NCI-H187 treated with DMSO at 0.1 percent for 48 hours (cell line): ENCODE results near the gene ZNF414.
"Not testable (repeated sequence)": the region's sequence is repeated elsewhere in the genome, so short reads cannot be mapped to it uniquely, and the experiment has no call there.

Source experiments
- DNase-seq: peaks from one replicate; lab custom pipeline; 2025; lab: John Stamatoyannopoulos, UW

The ZNF414 gene

DNA sequence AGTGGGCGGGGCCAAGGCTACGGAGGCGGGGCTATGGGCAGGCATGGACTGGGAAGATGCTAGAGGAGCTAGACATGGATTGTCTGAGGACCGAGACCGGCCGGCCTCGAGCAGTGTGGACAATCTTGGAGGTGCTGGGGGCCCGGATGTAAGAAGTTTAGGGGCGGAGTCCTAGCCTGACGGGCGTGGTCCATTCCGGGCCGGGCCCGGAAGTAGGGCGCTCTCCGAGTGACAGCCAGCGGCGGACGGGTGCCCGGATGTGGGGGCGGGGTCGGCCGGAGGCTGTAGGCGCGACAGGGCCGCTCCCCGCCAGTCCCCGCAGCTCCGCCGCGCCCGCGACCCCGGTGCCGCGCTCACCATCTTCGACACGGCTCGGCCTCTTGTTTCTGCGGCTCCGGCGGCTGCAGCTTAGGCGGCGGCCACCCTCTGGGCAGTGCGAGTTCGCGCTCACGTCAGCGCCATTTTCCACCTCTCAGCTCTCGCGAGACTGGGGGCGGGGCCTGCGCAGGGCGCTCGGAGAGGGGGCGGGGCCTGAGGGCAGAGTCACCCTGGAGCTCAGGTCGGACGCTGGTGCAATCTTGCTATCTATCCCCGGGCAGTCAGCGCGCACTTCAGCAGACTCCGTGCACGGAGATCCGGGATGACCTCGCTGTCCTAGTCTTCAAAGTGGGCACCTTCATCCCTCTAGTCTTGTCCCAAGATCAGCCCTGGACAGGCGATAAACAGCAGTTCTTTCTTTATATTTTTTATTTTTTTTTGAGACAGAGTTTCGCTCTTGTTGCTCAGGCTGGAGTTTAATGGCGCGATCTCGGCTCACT lies at the start of gene ZNF414:
TSS of gene ZNF414 (minus strand) at position 481 of the 818 bp plus-strand sequence. CDS start at position 360, 121 bp downstream.
- DNase-seq = peak; percentile 50

DNA sequence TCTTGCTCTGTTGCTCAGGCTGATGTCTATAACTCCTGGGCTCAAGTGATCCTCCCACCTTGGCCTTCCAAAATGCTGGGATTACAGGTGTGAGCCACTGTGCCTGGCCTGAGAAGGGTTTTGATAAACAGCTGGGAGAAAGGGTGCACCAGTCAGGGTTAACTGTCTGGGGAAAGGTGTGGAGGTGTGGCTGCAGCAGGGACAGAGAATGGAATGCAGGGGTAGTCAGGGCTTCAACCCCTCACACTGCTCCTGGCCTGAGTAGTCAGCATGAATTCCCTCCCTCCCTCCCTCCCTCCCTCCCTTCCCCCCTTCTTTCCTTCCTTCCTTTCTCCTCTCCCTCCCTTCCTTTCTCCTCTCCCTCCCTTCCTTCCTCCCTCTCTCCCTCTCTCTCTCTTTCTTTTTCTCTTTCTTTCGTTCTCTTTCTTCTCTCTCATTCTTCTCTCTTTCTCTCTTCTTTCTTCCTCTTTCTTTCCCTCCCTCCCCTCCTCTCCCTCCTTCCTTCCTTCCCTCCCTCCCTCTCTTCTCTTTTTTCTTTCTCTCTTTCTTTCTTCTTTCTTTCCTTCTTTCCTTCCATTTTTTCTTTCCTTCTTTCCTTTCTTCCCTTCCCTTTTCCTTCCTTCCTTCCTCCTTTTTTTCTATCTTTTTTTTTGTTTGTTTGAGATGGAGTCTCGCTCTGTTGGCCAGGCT lies 47.3 kb upstream of the ZNF414 start:
- no peak for DNase-seq

GRCh38 chr19:8558325-8558724 lies 44.4 kb upstream of the ZNF414 start:
- no peak for DNase-seq

GRCh38 chr19:8557642-8558238 lies 43.8 kb upstream of the ZNF414 start:
- DNase-seq = no peak

DNA sequence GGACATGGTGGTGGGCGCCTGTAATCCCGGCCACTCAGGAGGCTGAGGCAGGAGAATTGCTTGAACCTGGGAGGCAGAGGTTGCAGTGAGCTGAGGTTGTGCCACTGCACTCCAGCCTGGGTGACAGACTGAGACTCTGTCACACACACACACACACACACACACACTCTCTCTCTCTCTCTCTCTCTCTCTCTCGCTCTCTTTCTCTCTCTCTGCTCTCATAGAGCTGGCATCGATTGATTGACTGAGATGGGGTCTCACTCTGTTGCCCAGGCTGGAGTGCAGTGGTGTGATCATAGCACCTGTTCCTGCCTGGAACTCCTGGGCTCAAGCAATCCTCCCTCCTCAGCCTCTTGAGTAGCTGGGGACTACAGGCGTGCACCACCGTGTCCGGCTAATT lies 39.8 kb upstream of the ZNF414 start:
- DNase-seq = not testable (repeated sequence)

DNA sequence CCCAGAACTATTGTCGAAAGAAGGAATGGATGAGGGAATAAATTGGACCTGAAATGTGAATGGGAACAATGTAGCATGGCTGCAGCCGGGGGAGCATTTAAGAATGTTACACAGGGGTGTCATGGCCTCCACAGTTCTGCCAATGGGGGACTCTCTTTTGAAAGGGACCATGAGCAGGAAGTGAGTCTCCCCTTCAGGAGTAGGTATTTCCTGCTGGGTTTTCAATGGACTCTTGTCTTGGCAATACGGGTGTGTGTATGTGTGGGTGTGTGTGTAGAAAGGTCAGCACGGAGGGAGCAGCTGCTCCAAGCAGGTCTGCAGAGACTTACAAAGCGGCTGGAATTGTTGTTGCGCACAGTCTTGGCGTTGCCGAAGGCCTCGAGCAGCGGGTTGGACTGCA lies 38.8 kb upstream of the ZNF414 start:
- no peak for DNase-seq

- DNase-seq = no peak
These were observed 36.1 kb upstream of the ZNF414 start for GRCh38 chr19:8550070-8550469.

DNA sequence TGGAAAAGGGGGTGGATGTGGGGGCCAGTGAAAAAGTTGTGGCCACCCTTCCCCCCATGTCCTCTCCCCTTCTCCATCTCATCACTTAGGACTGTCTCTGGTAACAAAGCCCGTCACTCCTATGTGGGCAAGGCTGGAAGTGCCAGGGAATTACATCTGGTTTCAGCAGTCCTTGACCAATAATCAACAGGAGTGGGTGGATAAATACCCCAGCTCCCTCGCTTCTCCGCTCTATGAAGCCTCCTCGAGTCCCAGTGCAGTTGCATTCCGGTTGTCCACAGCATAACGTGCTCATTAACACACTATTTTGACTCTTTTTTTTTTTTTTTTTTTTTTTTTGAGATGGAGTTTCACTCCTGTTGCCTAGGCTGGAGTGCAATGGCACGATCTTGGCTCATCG lies 31.8 kb upstream of the ZNF414 start:
- no peak for DNase-seq

DNA sequence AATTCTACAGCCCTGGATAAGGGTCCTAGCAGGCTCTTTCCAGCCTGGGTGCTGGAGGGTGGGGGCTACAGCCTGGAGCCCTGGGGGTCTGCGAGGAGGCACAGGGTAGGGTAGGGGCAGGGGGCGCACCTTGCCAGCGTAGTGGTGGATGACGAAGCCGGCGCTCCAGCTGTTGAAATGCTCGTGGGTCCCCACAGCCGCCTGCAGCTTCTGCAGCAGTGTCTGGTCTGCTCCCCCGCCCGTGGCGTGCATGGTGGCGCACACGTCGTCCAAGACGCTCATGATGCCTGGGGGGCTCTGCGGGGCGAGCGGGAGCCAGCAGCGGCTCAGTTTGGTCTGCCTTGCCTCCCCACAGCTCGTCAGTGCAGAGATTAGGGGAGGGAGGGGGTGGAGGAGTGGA lies 30.2 kb upstream of the ZNF414 start:
- no peak for DNase-seq

GRCh38 chr19:8539621-8540149 lies 25.7 kb upstream of the ZNF414 start:
- no peak for DNase-seq

- DNase-seq = no peak
These were observed 23.1 kb upstream of the ZNF414 start for GRCh38 chr19:8537099-8537498.

DNA sequence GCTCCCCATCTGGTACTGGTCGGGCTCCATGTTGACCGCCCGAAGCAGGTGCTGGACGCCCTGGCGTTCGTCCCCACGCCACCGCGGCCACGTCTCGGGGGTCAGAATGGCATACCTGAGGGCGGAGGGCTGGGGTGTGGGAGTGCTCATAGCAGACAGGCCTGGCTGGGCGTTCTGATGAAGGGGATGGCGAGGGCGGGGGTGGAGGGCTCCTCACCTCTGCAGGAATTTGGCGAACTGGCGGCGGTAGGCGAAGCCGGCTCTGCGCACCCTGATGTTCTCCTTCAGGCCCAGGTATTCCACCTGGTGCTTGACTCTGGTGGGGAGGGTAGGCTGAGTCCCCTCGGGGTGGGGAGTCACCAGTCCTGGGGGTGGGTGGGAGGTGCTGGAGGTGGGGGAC lies 22.3 kb upstream of the ZNF414 start:
- no peak for DNase-seq

DNA sequence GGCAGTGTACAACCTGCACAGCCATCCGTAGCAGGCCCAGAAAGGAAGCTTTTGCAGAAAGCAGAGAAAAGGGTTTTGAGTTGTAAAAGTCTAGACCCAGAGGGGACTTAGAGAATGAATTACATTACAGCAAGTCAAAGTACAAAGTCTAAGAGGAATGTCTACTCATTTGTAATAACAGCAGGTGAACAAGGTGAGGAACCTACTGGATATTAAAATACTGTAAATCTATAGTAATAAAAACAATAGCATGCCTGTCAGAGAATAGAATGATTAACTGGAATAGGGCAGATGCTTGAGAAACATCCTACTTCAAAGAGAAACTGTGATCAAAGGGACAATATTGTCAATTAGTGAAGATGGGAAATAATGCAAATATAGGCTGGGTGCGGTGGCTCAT lies 18.3 kb upstream of the ZNF414 start:
- DNase-seq = no peak

DNA sequence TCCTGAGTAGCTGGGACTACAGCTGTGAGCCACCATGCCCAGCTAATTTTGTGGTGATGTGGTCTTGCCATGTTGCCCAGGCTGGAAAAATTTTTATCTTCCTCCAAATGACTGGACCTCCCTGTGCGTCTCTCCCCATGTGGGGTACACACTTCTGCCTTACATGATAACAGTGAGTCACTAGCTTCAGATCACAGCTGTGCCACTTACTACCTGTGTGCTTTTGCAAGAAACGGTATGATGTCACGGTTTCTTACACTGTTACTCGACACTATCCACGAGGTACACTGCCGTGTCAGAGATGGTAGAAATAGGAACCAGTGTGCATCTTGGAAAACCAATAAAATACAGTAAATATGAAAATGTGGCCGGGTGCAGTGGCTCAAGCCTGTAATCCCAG lies 17.5 kb upstream of the ZNF414 start:
- DNase-seq = no peak

DNA sequence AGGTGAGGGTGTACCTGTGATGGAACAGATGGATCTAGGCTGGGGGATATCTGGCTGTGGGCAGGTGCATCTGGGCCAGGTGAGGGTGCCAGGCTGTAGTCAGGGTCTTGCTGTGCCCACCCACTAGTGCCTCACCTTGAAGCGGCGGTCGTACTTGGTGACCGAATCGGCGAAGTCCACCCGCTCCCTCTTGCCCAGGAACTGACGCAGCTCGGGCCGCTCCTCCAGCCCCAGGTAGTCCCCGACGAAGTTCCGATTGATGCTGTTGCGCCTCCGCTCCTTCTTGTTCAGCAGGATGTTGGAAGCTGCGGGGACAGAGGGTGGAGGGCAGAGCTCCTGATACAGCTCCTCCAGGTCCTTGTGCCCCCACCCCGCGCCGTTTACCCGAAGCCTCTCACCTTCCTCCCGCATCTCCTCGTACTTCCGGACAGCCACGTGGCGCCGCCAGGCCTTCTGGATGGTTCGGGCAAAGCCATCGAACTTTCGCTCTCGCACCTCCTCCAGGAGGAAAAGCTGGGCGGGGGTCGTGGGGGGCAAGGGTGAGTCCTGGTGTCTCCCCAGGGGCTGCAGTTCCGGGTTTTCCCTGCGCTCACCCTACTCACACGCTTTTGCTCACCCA lies 16.2 kb upstream of the ZNF414 start:
- DNase-seq = no peak

DNA sequence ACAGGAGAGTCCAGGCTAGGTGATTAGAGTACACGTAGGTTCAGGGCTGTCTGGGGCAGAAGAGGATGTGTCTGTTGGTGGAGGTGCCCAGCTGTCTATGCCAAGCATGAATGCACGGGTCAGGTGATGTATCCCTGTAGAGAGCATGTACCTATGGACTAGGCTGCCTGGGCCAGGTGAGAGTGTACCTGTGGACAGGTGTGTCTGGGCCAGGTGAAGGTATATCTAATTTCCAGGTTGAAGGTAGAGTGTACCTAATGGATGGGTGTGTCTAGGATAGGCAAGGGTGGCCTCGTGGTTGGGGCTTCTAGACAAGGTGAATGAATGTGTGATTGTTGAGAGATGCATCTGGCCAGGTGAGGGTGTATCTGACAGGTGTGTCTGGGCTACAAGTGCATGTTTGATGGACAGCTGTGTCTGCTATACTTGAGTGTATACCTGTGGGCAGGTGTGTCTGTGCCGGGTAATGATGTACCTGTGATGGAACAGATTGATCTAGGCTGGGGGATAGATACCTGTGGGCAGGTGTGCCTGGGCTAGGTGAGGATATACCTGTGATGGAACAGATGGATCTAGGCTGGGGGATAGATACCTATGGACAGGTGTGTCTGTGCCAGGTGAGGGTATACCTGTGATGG lies 15.5 kb upstream of the ZNF414 start:
- DNase-seq = no peak

DNA sequence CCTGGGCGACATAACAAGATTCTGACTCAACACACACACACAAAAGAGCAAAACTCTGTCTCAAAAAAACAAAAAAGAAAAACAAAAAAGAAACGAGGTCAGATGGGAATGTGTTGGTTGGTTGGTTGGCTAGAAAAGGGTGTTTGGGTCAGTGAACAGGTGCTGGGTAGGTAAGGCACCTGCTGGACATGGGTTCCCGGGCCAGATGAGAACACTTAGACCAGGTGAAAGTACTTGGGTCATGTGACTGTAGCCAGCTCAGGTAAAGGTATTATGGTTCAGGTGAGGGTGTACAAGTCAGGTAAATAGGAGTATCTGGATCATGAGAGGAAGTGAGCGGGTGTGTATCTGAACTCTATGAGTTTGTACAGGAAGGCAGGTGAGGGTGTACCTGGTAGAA lies 14.5 kb upstream of the ZNF414 start:
- DNase-seq = no peak

DNA sequence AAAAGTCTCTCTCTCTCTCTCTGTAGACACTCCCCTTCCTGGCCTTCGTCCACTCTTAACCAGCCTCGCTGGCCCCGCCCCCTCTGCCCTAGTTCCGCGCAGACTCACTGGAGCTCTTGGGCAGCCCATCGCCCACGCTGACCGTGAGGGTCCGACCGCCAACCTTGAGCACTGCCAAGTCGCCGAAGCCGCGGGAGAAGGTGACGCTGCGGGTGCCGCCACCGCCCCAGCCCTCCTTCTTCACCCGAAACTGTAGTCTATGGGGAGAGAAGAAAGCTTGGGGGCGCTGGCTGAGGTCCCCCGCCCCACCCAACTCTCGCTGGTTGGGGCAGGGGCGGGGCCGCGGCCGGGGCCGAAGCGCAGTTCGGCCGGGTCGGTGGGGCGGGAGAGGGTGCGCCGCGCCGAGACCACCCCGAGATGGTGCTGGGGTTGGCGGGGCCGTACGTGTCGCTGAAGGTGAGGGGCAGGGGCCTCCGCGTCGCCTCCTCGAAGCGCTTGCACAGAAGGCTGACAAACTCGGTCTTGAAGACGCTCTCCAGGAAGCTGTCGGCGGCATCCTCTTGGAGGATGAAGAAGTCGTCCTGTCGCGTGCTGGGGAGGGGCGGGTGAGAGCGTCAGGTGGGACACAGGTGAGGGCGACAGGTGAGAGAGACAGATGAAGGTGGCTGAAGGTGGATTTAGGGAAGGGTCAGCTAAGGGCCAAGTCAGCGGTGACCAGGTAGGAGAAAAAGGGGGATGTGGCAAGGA lies 12.6 kb upstream of the ZNF414 start:
- DNase-seq = no peak

- DNase-seq = no peak
These were observed 11.4 kb upstream of the ZNF414 start for GRCh38 chr19:8525401-8525684.

- no peak for DNase-seq
These were observed 5.4 kb upstream of the ZNF414 start for GRCh38 chr19:8519388-8519787.

DNA sequence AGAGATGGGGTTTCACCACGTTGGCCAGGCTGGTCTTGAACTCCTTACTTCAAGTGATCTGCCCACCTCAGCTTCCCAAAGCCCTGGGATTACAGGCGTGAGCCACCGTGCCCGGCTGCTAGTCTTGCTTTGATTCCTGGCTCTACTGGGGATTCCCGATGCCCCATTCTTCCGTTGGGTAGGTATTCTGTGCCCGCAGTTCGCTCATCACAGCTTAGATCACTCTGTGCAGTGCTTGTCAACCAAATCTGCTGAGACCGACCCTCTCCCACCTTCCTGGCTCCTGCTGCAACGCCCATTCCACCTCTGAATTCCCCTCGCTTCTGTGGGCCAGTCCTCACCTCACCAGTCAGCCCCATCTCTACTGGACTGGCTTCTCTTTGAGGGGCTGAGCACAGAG lies 4.6 kb upstream of the ZNF414 start:
- DNase-seq = no peak
